ENCODE measurements around the gene CLIP1.
"Not testable (repeated sequence)": the region's sequence is repeated elsewhere in the genome, so short reads cannot be mapped to it uniquely, and the experiment has no call there.

CLIP1 gene

GRCh38 chr12:122427403-122427802 is 4.9 kb upstream of the CLIP1 start:
- H3K27ac ChIP-seq (ENCODE audit: low read length), result no peak overlapping the region
- peaks cover 5% of the 10 kb centered on the region for H3K4me1 ChIP-seq (ENCODE audit: control insufficient read depth, low read depth, low read length)
- no peaks in the 10 kb centered on the region for H3K9me3 ChIP-seq (ENCODE audit: control insufficient read depth, low read depth, low read length)
- no peaks in the 10 kb centered on the region for H3K27me3 ChIP-seq (ENCODE audit: control insufficient read depth, insufficient read depth, low read length)
- no peaks in the 10 kb centered on the region for H3K36me3 ChIP-seq (ENCODE audit: control insufficient read depth, low read depth, low read length)
- H3K9ac ChIP-seq (ENCODE audit: low read length), result no peak overlapping the region
- H3K4me3 ChIP-seq (ENCODE audit: low read length), result no peak overlapping the region

- Histone ChIP-seq H3K4me1 (ENCODE audit: control insufficient read depth, low read depth, low read length) (peaks cover 10% of the 10 kb centered on the region), H3K27ac (ENCODE audit: low read length) (peak overlapping the region; percentile 89), H3K9me3 (ENCODE audit: control insufficient read depth, low read depth, low read length) (no peaks in the 10 kb centered on the region), H3K27me3 (ENCODE audit: control insufficient read depth, insufficient read depth, low read length) (no peaks in the 10 kb centered on the region), H3K4me3 (ENCODE audit: low read length) (peak overlapping the region; percentile 90), H3K9ac (ENCODE audit: low read length) (peak overlapping the region; percentile 92), H3K36me3 (ENCODE audit: control insufficient read depth, low read depth, low read length) (no peaks in the 10 kb centered on the region)
Measured at GRCh38 chr12:122423258-122424165, 1.0 kb upstream of the CLIP1 start.

- Histone ChIP-seq H3K4me1 (ENCODE audit: control insufficient read depth, low read depth, low read length) (peaks cover 10% of the 10 kb centered on the region), H3K27me3 (ENCODE audit: control insufficient read depth, insufficient read depth, low read length) (no peaks in the 10 kb centered on the region), H3K9me3 (ENCODE audit: control insufficient read depth, low read depth, low read length) (no peaks in the 10 kb centered on the region), H3K27ac (ENCODE audit: low read length) (peak overlapping the region; percentile 89), H3K36me3 (ENCODE audit: control insufficient read depth, low read depth, low read length) (no peaks in the 10 kb centered on the region), H3K9ac (ENCODE audit: low read length) (peak overlapping the region; percentile 92), H3K4me3 (ENCODE audit: low read length) (peak overlapping the region; percentile 90)
Measured at GRCh38 chr12:122422730-122423257, 325 bp upstream of the CLIP1 start.

GRCh38 chr12:122421187-122421820 is 1.2 kb downstream of the CLIP1 start:
- peaks cover 10% of the 10 kb centered on the region for H3K4me1 ChIP-seq (ENCODE audit: control insufficient read depth, low read depth, low read length)
- H3K27me3 ChIP-seq (ENCODE audit: control insufficient read depth, insufficient read depth, low read length), result no peaks in the 10 kb centered on the region
- H3K9me3 ChIP-seq (ENCODE audit: control insufficient read depth, low read depth, low read length), result no peaks in the 10 kb centered on the region
- H3K9ac ChIP-seq (ENCODE audit: low read length), result peak overlapping the region; percentile 61
- H3K27ac ChIP-seq (ENCODE audit: low read length), result no peak overlapping the region
- H3K36me3 ChIP-seq (ENCODE audit: control insufficient read depth, low read depth, low read length), result no peaks in the 10 kb centered on the region
- H3K4me3 ChIP-seq (ENCODE audit: low read length), result peak overlapping the region; percentile 89

GRCh38 chr12:122420471-122421162 is 1.9 kb downstream of the CLIP1 start:
- Histone ChIP-seq H3K36me3 (ENCODE audit: control insufficient read depth, low read depth, low read length) (no peaks in the 10 kb centered on the region), H3K9ac (ENCODE audit: low read length) (peak overlapping the region; percentile 61), H3K4me3 (ENCODE audit: low read length) (peak overlapping the region; percentile 89), H3K4me1 (ENCODE audit: control insufficient read depth, low read depth, low read length) (peaks cover 10% of the 10 kb centered on the region), H3K9me3 (ENCODE audit: control insufficient read depth, low read depth, low read length) (no peaks in the 10 kb centered on the region), H3K27me3 (ENCODE audit: control insufficient read depth, insufficient read depth, low read length) (no peaks in the 10 kb centered on the region), H3K27ac (ENCODE audit: low read length) (no peak overlapping the region)

GRCh38 chr12:122419094-122419493 is 3.4 kb downstream of the CLIP1 start:
- H3K27me3 ChIP-seq (ENCODE audit: control insufficient read depth, insufficient read depth, low read length); H3K27ac ChIP-seq (ENCODE audit: low read length); H3K9me3 ChIP-seq (ENCODE audit: control insufficient read depth, low read depth, low read length); H3K9ac ChIP-seq (ENCODE audit: low read length); H3K4me3 ChIP-seq (ENCODE audit: low read length); H3K36me3 ChIP-seq (ENCODE audit: control insufficient read depth, low read depth, low read length): not testable (repeated sequence)
- peaks cover 10% of the 10 kb centered on the region for H3K4me1 ChIP-seq (ENCODE audit: control insufficient read depth, low read depth, low read length)

GRCh38 chr12:122415665-122416064 is 6.8 kb downstream of the CLIP1 start:
- not testable (repeated sequence) for H3K9me3 ChIP-seq (ENCODE audit: control insufficient read depth, low read depth, low read length); H3K27me3 ChIP-seq (ENCODE audit: control insufficient read depth, insufficient read depth, low read length); H3K9ac ChIP-seq (ENCODE audit: low read length); H3K4me1 ChIP-seq (ENCODE audit: control insufficient read depth, low read depth, low read length); H3K36me3 ChIP-seq (ENCODE audit: control insufficient read depth, low read depth, low read length); H3K27ac ChIP-seq (ENCODE audit: low read length); H3K4me3 ChIP-seq (ENCODE audit: low read length)

- no peak overlapping the region for H3K27ac ChIP-seq (ENCODE audit: low read length)
- H3K27me3 ChIP-seq (ENCODE audit: control insufficient read depth, insufficient read depth, low read length), result no peaks in the 10 kb centered on the region
- no peaks in the 10 kb centered on the region for H3K4me1 ChIP-seq (ENCODE audit: control insufficient read depth, low read depth, low read length)
- H3K9me3 ChIP-seq (ENCODE audit: control insufficient read depth, low read depth, low read length), result no peaks in the 10 kb centered on the region
- H3K36me3 ChIP-seq (ENCODE audit: control insufficient read depth, low read depth, low read length), result no peaks in the 10 kb centered on the region
- no peak overlapping the region for H3K4me3 ChIP-seq (ENCODE audit: low read length)
- no peak overlapping the region for H3K9ac ChIP-seq (ENCODE audit: low read length)
Measured at GRCh38 chr12:122413516-122414404, 8.7 kb downstream of the CLIP1 start.

- Histone ChIP-seq H3K27ac (ENCODE audit: low read length) (no peak overlapping the region), H3K36me3 (ENCODE audit: control insufficient read depth, low read depth, low read length) (no peaks in the 10 kb centered on the region), H3K4me1 (ENCODE audit: control insufficient read depth, low read depth, low read length) (no peaks in the 10 kb centered on the region), H3K9ac (ENCODE audit: low read length) (no peak overlapping the region), H3K4me3 (ENCODE audit: low read length) (no peak overlapping the region), H3K9me3 (ENCODE audit: control insufficient read depth, low read depth, low read length) (no peaks in the 10 kb centered on the region), H3K27me3 (ENCODE audit: control insufficient read depth, insufficient read depth, low read length) (no peaks in the 10 kb centered on the region)
Measured at GRCh38 chr12:122412851-122413433, 9.5 kb downstream of the CLIP1 start.

GRCh38 chr12:122411537-122411936 is 10.9 kb downstream of the CLIP1 start:
- H3K27ac ChIP-seq (ENCODE audit: low read length), result no peak overlapping the region
- H3K27me3 ChIP-seq (ENCODE audit: control insufficient read depth, insufficient read depth, low read length), result no peaks in the 10 kb centered on the region
- H3K36me3 ChIP-seq (ENCODE audit: control insufficient read depth, low read depth, low read length), result no peaks in the 10 kb centered on the region
- H3K4me1 ChIP-seq (ENCODE audit: control insufficient read depth, low read depth, low read length), result no peaks in the 10 kb centered on the region
- H3K9ac ChIP-seq (ENCODE audit: low read length), result no peak overlapping the region
- no peak overlapping the region for H3K4me3 ChIP-seq (ENCODE audit: low read length)
- no peaks in the 10 kb centered on the region for H3K9me3 ChIP-seq (ENCODE audit: control insufficient read depth, low read depth, low read length)

Measured in iPS-18a (cell line).